Hematopoietic multipotent progenitor cell treated with erythropoietin and hydrocortisone succinate and interleukin-3 and kit ligand, for 15 days (in vitro differentiated cells): Measurements from ENCODE around the gene PANK1.

Experiments
- DNase-seq: peaks from one replicate; pipeline ENCODE4 v3.0.0-alpha.2; 2015; ENCODE audit warnings: low spot score

PANK1 gene

DNA sequence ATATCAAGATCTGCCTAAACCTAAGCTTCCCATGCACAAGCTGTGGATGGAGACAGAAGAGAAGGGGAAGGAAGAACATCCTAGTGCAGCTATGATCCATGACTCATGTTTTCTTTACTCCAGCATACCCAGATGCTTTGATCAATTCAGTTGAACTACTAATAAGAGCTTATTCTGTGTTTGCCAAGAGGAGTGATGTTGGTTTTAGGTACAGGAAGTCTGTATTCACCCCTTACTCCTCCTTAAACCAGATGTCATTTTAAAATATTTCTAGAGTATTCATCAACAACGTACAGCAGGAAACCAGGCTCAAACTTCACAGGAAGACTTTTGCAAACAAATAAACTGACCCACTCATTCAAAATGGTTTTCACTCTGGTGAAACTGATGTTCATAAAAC lies 29.2 kb downstream of the PANK1 start:
- DNase-seq = no peak

- no peak for DNase-seq
Observed at GRCh38 chr10:89615112-89615511, 29.9 kb downstream of the PANK1 start.

- no peak for DNase-seq
Observed at GRCh38 chr10:89613582-89613981, 31.5 kb downstream of the PANK1 start.

- DNase-seq = no peak
Observed at GRCh38 chr10:89611282-89611681, 33.8 kb downstream of the PANK1 start.

GRCh38 chr10:89609833-89610346 lies 35.2 kb downstream of the PANK1 start:
- DNase-seq = no peak

DNA sequence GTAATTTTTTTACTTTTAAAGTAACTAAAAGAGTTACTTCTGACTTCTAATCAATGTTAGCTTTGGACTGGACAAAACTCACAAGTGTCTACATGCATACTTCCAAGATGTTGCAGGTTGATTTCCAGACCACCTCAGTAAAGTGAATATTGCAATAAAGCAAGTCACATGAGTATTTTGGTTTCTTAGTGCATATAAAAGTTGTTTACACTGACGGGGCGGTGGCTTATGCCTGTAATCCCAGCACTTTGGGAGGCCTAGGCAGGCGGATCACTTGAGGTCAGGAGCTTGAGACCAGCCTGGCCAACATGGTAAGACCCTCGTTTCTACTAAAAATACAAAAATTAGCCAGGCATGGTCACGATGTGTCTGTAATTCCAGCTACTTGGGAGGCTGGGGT lies 40.8 kb downstream of the PANK1 start:
- DNase-seq = no peak

- no peak for DNase-seq
Observed at GRCh38 chr10:89602919-89603318, 42.1 kb downstream of the PANK1 start.

DNA sequence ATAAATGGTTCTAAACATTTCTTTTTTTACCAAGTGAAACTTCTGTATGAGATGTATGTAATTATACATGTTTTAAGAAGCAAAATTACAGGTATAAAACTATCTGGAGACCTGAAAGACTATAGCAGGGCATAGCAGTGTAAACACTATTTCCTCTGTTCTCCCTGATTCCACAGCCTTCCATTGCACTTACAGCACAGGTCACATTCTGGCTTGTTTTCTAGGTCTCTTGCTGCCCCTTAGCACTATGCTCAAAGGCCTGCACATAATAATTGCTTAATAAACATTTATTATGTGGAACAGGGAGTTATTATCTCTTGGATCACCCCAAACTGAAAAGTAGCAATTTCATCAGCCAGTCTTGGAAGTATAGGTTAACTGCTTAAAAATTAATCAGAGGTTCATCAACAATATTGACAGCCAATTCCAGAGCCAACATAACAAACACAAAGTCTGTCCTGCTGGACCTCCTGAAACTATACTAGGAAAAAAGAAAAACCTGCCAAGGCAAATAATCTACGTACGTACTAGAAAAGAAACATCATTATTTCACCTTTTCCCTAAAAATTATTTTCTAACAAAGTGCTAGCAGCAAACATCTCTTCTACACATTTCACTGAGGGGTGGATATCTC lies 43.2 kb downstream of the PANK1 start:
- no peak for DNase-seq

DNA sequence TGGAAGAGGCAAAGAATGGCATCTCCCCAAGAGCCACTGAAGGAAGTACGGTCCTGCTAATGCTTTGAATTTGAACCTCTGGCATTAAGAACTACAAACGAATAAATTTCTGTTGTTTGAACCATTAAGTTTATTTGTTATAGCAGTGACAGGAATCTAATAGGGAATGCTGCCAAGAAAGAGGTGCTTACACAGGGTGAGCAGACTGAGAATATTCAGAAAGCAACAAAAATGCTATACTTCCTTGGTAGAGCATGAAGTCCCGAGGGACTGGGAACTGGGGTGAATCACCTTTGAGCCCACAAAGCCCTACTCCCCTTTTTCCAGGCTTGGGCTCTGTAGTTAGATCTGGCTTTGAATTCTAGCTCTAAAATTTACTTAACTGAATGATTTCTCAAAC lies 45.0 kb downstream of the PANK1 start:
- no peak for DNase-seq

DNA sequence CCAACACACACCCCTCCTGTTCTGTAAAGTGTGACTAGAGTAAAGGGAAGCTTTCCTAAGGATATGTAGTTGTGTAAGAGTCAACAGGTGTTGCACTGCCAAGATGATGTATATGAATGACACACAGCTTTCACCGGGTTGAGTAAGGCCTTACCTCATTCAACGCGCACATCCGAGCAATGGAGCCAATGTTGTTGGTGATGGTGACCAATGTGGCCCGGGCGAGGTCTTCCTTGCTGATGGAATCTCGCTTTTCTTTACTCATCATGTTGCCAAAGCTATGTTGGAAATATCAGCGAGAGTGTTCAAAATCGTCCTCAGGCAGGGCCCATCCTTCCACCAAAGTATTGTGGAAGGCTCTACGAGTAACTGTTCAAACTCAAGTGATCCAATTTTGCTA lies 52.0 kb downstream of the PANK1 start:
- DNase-seq = no peak

GRCh38 chr10:89592539-89592938 lies 52.5 kb downstream of the PANK1 start:
- DNase-seq = no peak

DNA sequence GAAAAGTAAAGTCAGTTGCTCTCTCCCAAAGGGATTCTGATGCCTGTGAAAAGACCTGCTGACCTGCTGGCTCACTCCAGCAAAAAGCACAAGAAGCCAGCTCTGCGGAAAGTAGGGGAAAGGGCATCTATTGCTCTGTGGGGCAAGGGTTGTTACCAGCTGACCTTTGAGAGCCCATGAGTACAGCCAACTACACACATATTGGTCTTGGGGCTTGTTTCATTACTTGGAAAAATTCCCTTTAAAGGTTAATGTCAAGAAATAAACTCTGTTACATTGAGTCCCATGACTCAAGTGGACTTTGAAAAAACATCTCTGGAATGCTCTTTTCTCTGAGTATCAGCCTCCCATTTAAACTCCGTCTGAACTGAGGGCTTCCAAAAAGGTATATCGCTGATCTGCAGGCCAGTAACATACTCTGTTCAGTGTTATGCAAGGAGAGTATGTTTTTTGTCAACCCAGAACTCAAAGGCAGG lies 53.2 kb downstream of the PANK1 start:
- DNase-seq = no peak

DNA sequence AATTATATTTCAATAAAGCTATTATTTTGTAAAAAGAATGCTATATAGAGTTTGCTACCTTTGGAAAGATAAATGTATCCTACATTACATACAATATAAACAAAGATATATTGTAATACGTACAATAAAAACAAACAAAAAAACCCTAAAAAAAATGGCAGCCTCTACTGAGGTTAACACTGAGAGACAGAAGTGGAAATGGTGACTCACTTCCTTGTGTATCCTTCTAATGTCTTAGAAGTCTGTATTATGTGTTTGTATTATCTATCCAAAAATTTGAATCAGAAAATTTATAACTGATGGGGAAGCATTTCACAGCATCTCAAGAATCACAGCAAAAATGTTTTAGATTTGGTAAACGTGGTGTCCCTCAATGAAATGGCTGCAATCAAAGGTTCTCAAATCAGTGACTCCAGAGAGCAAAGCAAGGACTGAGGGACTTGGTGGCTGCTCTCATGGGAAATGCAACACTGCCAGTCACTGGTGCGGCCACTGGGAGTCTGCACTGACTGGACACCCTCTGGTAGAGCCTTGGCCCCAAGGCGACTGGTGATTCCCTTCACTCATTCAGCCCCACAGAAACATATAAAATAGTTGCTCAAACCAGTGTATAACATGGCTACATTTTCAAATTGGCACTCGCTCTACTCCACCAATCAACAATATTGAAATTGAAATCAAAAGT lies 53.8 kb downstream of the PANK1 start:
- DNase-seq = no peak

GRCh38 chr10:89590326-89590725 lies 54.7 kb downstream of the PANK1 start:
- no peak for DNase-seq

DNA sequence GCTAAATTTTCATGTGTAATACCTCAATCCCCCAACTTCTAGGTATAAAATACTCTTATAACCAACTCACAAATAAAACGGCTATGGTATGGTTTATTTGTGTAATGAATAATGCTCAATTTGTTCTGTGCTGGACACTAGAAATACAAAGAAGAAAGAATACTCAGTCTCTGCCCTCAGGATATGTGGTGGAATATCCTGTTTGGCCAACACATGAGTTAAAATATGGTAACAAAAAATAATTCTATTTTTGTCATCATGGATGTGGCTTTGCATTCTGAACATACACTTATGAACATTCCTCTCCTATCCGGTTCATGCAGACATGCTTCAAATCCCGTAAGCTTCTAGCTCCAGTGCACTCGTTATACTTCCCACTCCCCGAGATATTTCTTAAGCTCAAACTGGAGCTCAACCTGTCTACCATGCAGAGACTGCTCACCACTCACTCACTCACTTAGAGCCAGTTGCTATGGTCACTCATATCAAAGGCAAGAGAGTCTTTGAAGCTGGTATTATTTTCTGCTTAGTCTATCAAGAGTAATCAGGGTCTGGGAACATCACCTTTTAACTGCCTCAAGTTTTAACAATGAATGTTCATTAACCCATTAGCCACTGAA lies 55.8 kb downstream of the PANK1 start:
- DNase-seq = no peak

DNA sequence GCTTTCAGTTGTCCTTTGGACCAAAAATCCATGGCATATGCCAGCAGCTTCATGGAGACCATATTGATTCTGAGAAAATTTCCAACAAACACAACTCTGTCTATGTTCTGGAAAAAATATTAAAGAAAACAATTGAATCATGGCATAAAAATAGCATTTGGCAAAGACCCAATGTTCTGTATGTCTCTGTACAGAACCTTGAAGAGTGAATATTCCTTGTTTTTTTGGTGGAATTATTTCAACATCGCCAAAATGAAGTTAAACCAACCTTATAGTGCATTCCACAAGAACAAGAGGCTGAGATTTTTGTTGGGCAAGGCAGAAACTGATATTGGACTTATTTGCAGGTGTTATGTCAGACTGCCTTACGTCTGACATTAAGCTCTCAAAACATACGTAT lies 56.4 kb downstream of the PANK1 start:
- no peak for DNase-seq

- DNase-seq = no peak
Observed at GRCh38 chr10:89582022-89582421, 63.0 kb downstream of the PANK1 start.

DNA sequence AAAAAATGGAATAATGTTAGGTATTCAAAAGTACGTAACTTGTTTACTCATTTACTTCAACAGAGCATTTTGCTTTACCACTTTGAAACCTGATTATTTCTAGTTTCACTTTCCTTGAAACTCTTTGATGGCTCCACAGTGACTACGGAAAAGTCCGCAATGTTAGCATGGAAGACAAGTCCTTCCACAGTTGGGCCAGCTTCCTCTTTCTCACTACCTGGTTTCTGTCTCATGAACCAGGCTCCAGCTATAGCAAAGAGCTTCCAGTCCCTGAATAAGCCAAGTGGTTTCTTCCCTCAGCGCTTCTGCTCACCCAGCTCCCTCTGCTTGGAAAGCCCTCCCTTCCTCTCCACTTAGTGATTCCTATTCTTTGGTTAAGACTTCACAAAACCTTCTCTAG lies 64.8 kb downstream of the PANK1 start:
- no peak for DNase-seq

DNA sequence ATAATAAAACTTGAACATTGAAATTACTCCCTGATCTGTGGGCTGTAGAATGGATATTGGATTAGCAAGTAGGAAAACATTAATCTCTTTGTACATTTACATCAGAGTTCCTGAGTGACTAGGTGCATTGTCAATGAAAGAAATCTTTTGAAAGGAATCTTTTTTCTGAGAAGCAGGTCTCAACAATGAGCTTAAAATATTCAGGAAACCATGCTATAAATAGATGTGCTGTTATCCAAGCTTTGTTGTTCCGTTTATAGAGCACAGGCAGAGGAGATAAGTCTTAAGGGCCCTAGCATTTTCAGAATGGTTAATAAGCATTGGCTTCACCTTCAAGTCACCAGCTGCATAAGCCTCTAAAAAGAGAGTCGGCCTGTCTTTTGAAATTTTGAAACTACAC lies 68.3 kb downstream of the PANK1 start:
- no peak for DNase-seq

DNA sequence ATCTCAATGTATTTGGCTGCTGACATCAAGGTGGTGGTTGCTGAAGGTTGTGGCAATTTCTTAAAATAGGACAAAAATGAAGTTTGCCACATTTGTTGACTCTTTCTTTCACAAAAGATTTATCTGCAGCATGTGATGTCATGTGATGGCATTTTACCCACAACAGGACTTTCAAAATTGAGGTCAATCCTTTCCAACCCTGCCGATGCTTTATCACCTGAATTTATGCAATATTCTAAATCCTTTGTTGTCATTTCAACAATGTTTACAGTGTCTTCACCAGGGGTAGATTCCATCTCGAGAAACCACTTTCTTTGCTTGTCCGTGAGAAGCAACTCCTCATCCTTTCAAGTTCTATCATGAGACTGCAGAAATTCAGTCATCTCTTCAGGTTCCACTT lies 69.0 kb downstream of the PANK1 start:
- DNase-seq = no peak

DNA sequence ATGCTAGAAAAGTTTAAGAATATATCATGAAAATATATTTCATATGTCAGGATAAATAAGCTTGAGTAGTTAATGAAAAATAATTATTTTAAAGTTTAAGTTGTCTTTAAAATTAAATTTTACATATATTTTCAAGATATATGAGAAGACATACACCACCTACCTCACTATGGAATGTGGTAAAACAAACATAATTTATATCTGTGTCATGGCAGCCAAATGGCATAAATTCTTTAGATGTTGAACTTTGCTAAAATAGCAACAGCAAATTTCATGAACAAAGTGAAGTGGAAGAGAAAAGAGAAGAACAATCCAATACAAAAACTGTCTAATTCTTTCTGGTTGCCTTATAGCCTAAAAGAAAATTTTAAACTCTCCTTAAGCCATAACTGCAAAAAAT lies 70.0 kb downstream of the PANK1 start:
- no peak for DNase-seq

- no peak for DNase-seq
Observed at GRCh38 chr10:89574368-89574767, 70.7 kb downstream of the PANK1 start.

GRCh38 chr10:89567576-89568245 lies 77.3 kb downstream of the PANK1 start:
- no peak for DNase-seq
